Endothelial cell of umbilical vein (primary cell): ENCODE measurements around the gene CHADL. TPM values are rescaled to one million over a fixed set of nuclear protein-coding genes. Genes with fewer than 3 reads are reported as not detected.
A peak's percentile ranks its signal among the peaks of the same experiment; 100 is the strongest.

Experiments used
- BruUV-seq: library from RNA; stranded (reverse); fragments of 400-500 nt; replicated peaks from 2 replicates; lab custom pipeline; 2021; lab: Mats Ljungman, UMichigan
- CTCF ChIA-PET: fragments of 300-600, 350-600 bp; sonication (Branson Sonifier 250); formaldehyde crosslinking; loops from one replicate; lab custom pipeline; 2021; ENCODE audit warnings: antibody characterized with exemption, inconsistent platforms; lab: Charles Lee
- POLR2A ChIA-PET: fragments of 300-600, 350-600 bp; sonication (Branson Sonifier 250); formaldehyde crosslinking; loops from one replicate; lab custom pipeline; 2021; ENCODE audit warnings: antibody characterized with exemption, inconsistent platforms; lab: Charles Lee
- DNase-seq: peaks from one replicate; pipeline ENCODE4 v3.0.0-alpha.2; 2011; ENCODE audit warnings: low read depth, low spot score
- FAIRE-seq: peaks from 2 replicates; lab custom pipeline; 2011; peaks lifted over from hg19 to GRCh38; lab: Jason Lieb, UNC
- H2AFZ ChIP-seq: 2 replicates; pipeline ENCODE4 v1.6.0; 2012; ENCODE audit warnings: low read depth, low read length, control low read depth, inconsistent platforms
- H3K27ac ChIP-seq: 2 replicates; pipeline ENCODE4 v1.5.1; 2011; ENCODE audit warnings: low read depth, mild to moderate bottlenecking, control low read depth, low read length, moderate library complexity; ENCODE audit not compliant: insufficient read depth
- H3K27me3 ChIP-seq, 2 experiments: 2 replicates each; pipeline versions ENCODE4 v1.6.0 to v1.6.1; 2011; ENCODE audit warnings: low read length in 2 of 2, mixed read lengths in 1 of 2; ENCODE audit not compliant: control insufficient read depth in 2 of 2, insufficient read depth in 2 of 2
- H3K36me3 ChIP-seq, 2 experiments: 2 replicates in 1 of 2; 3 replicates in 1 of 2; pipeline ENCODE4 v1.5.1; 2011; ENCODE audit warnings: low read length in 2 of 2, mild to moderate bottlenecking in 1 of 2, moderate library complexity in 1 of 2; ENCODE audit not compliant: control insufficient read depth in 2 of 2, insufficient read depth in 2 of 2; ENCODE audit errors: extremely low read depth in 1 of 2
- H3K4me1 ChIP-seq: 3 replicates; pipeline ENCODE4 v1.5.1; 2011; ENCODE audit warnings: mild to moderate bottlenecking, low read length; ENCODE audit not compliant: control insufficient read depth, insufficient read depth; ENCODE audit errors: extremely low read depth
- H3K4me2 ChIP-seq: 2 replicates; pipeline ENCODE4 v1.6.1; 2011; ENCODE audit warnings: low read length, control low read depth, mixed read lengths; ENCODE audit not compliant: insufficient read depth
- H3K4me3 ChIP-seq, 3 experiments: fragments of 200-600 bp in 1 of 3; sonication (generic), shearing (Covaris generic) in 1 of 3; replicated peaks in 1 of 3; 2 replicates each; pipeline ENCODE4 v1.5.1; 2011 to 2016; ENCODE audit warnings: control low read depth in 3 of 3, low read length in 3 of 3, mild to moderate bottlenecking in 2 of 3, inconsistent platforms in 1 of 3, low read depth in 1 of 3, moderate library complexity in 1 of 3; ENCODE audit not compliant: insufficient read depth in 1 of 3
- H3K79me2 ChIP-seq: 2 replicates; pipeline ENCODE4 v1.6.0; 2012; ENCODE audit warnings: low read length, inconsistent platforms; ENCODE audit not compliant: control insufficient read depth, insufficient read depth
- H3K9ac ChIP-seq: replicated peaks from 2 replicates; pipeline ENCODE3; 2011; ENCODE audit warnings: low read length, control low read depth; ENCODE audit not compliant: insufficient read depth; ENCODE audit errors: extremely low read depth
- H3K9me1 ChIP-seq: replicated peaks from 3 replicates; pipeline ENCODE4 v1.6.0; 2011; ENCODE audit warnings: mild to moderate bottlenecking, low read length; ENCODE audit not compliant: control insufficient read depth, insufficient read depth; ENCODE audit errors: extremely low read depth
- H3K9me3 ChIP-seq: replicated peaks from 2 replicates; pipeline ENCODE4 v1.5.1; 2012; ENCODE audit warnings: low read length, inconsistent platforms; ENCODE audit not compliant: control insufficient read depth, insufficient read depth
- H4K20me1 ChIP-seq: replicated peaks from 2 replicates; pipeline ENCODE3; 2011; ENCODE audit warnings: mild to moderate bottlenecking, low read length; ENCODE audit not compliant: control insufficient read depth, insufficient read depth; ENCODE audit errors: extremely low read depth
- CTCF ChIP-seq, 2 donors: IDR thresholded peaks; 1 replicate in 1 of 2; 2 replicates in 1 of 2; pipeline ENCODE4 v1.5.1; 2011; ENCODE audit warnings: low read length in 2 of 2, mild to moderate bottlenecking in 2 of 2, moderate library complexity in 2 of 2, control low read depth in 1 of 2, inconsistent platforms in 1 of 2, low read depth in 1 of 2; ENCODE audit not compliant: insufficient read depth in 1 of 2; ENCODE audit errors: extremely low read depth in 1 of 2
- EZH2 ChIP-seq: IDR thresholded peaks from 2 replicates; pipeline ENCODE4 v1.6.1; 2012; ENCODE audit warnings: borderline replicate concordance, low read depth, mild to moderate bottlenecking, moderate library complexity, low read length, inconsistent platforms; ENCODE audit not compliant: severe bottlenecking
- FOS ChIP-seq: IDR thresholded peaks from 2 replicates; pipeline ENCODE4 v1.6.1; 2011; ENCODE audit warnings: mild to moderate bottlenecking, low read length, moderate library complexity, borderline replicate concordance; ENCODE audit not compliant: insufficient read depth
- GATA2 ChIP-seq: IDR thresholded peaks from 2 replicates; pipeline ENCODE4 v1.7.0; 2011; ENCODE audit warnings: low read depth, mild to moderate bottlenecking, moderate library complexity, mixed read lengths, low read length; ENCODE audit not compliant: insufficient read length, insufficient read depth
- JUN ChIP-seq: IDR thresholded peaks from 2 replicates; pipeline ENCODE4 v1.6.1; 2011; ENCODE audit warnings: borderline replicate concordance, low read depth; ENCODE audit not compliant: insufficient read length, insufficient read depth
- MAX ChIP-seq: IDR thresholded peaks from 2 replicates; pipeline ENCODE4 v1.6.1; 2011; ENCODE audit not compliant: insufficient read depth, insufficient read length
- MYC ChIP-seq: IDR thresholded peaks from one replicate; pipeline ENCODE4 v1.6.1; 2011; ENCODE audit warnings: mild to moderate bottlenecking, low read depth, low read length
- POLR2A ChIP-seq: IDR thresholded peaks from 2 replicates; pipeline ENCODE4 v1.6.1; 2012; ENCODE audit warnings: low read depth, mild to moderate bottlenecking, control low read depth, low read length
- POLR2AphosphoS5 ChIP-seq: IDR thresholded peaks from 2 replicates; pipeline ENCODE4 v1.6.1; 2012; ENCODE audit warnings: low read depth, mild to moderate bottlenecking, control low read depth, low read length, moderate library complexity; ENCODE audit not compliant: insufficient read depth
- dilution Hi-C: fragments of 300-500 bp; cut with MboI; formaldehyde crosslinking; loops from one replicate; pipeline ENCODE4 v1.15.0; 2019; ENCODE audit warnings: low sequenced_read_pairs; ENCODE audit not compliant: extremely low pct_ligation_motif_present
- intact Hi-C: fragments of 100-400 bp; cut with micrococcal nuclease; formaldehyde crosslinking; loops from one replicate; pipeline ENCODE4 v1.10.0; 2022
- polyA plus RNA-seq, 4 experiments: library from polyadenylated mRNA; depleted of rRNA in 3 of 4; stranded (reverse) in 3 of 4; unstranded in 1 of 4; fragments of >200 nt; gene quantifications; 2 replicates each; pipeline versions ENCODE4 v1.2.1 to v1.2.3, GENCODE V29; 2011 to 2012; ENCODE audit warnings: missing spikeins in 1 of 4
- total RNA-seq: library from RNA; stranded (reverse); gene quantifications from 2 replicates; pipeline ENCODE4 v1.2.3, GENCODE V29; 2021

CHADL gene
- total and polyA plus RNA-seq, 2 donors (not counting 3 experiments of a cell fraction or from before 2014, with no cell fraction given): 0.69 to 1.1 TPM

- Histone ChIP-seq H3K36me3 (peaks cover 7 to 20% of the 10 kb centered on the region in 2 experiments), H4K20me1 (no peaks in the 10 kb centered on the region), H3K27ac (peak overlapping the region; percentile 75), H3K9me1 (no peaks in the 10 kb centered on the region), H3K27me3 (no peaks in the 10 kb centered on the region), H2AFZ (no peak overlapping the region), H3K9ac (no peak overlapping the region), H3K9me3 (no peaks in the 10 kb centered on the region), H3K79me2 (no peaks in the 10 kb centered on the region), H3K4me2 (peak overlapping the region; percentile 24), H3K4me1 (peaks cover 30% of the 10 kb centered on the region), H3K4me3 (no peak overlapping the region)
- FAIRE-seq (peak; percentile 18), DNase-seq (no peak)
- intact Hi-C loops: loop anchor here (2.0 to 10.0 kb wide), 2 partner anchors 14 to 306 kb away; no protein-coding TSS in a partner anchor
- TSS peak; percentile 13 for BruUV-seq
- ChIA-PET POLR2A (interaction anchor here (0.6 kb wide), 1 partner anchor 311 kb away, joined by 6 read pairs; no protein-coding TSS in a partner anchor), CTCF (interaction anchor here (0.8 to 1.6 kb wide), 7 partner anchors 12 to 308 kb away, joined by 3 to 9 read pairs (median 3); partner anchors contain the start of genes RANGAP1 and ZC3H7B)
- dilution Hi-C loops: no loop called here
- TF ChIP-seq MAX: no peak
- TF ChIP-seq POLR2AphosphoS5: no peak
- TF ChIP-seq FOS: no peak
- TF ChIP-seq JUN: no peak
- no peak for TF ChIP-seq GATA2
- no peak for TF ChIP-seq POLR2A
- no peak for TF ChIP-seq EZH2
- no peak for TF ChIP-seq CTCF (IDR thresholded peaks at IDR 0.05; ENCODE audit: extremely low read depth in 1 of 2, insufficient read depth in 1 of 2, low read depth in 1 of 2, low read length in 2 of 2)
- TF ChIP-seq MYC: no peak
Observed at GRCh38 chr22:41230401-41230785, 10.3 kb downstream of the CHADL start.
